HepG2 (cell line): ENCODE results near the gene VAV2. TPM values are rescaled to one million over a fixed set of nuclear protein-coding genes. Genes with fewer than 3 reads are reported as not detected.

Experiments used
- ATAC-seq: fragments of 200-7000 bp; cut with Tn5 transposase; 3 replicates; pipeline ENCODE4 v1.9.1; 2020; ENCODE audit warnings: mild to moderate bottlenecking, moderate library complexity
- BruUV-seq: library from RNA; stranded (reverse); fragments of 400-500 nt; replicated peaks from 2 replicates; lab custom pipeline; 2021; lab: Mats Ljungman, UMichigan
- CTCF ChIA-PET: fragments of 300-600 bp; formaldehyde crosslinking; extraction: SDS; loops from one replicate; lab custom pipeline; 2021; ENCODE audit warnings: low total read pairs, inconsistent platforms, low intra/inter-chr PET ratio; lab: Yijun Ruan, JAX
- POLR2A ChIA-PET: fragments of 350-600 bp; sonication (Branson Sonifier 250); formaldehyde crosslinking; loops from one replicate; lab custom pipeline; 2020; ENCODE audit warnings: antibody characterized with exemption, inconsistent platforms; lab: Yijun Ruan, JAX
- DNase-seq: peaks from one replicate; pipeline ENCODE4 v3.0.0-alpha.2; 2015; ENCODE audit warnings: low spot score
- FAIRE-seq: peaks from 3 replicates; lab custom pipeline; 2011; peaks lifted over from hg19 to GRCh38; lab: Jason Lieb, UNC
- H2AFZ ChIP-seq: one replicate; pipeline ENCODE4 v1.6.1; 2011; ENCODE audit warnings: low read length, inconsistent platforms
- H3K27ac ChIP-seq: fragments of 300-600 bp; 3 replicates; pipeline ENCODE4 v1.8.0; 2011; ENCODE audit warnings: mixed run types, mild to moderate bottlenecking, mixed read lengths, low read length, inconsistent platforms; ENCODE audit not compliant: insufficient read depth; ENCODE audit errors: extremely low read length
- H3K27me3 ChIP-seq, 2 experiments: fragments of 200-600 bp in 1 of 2; 2 replicates in 1 of 2; 3 replicates in 1 of 2; pipeline versions ENCODE4 v1.6.0 to v1.8.0; 2011; ENCODE audit warnings: low read length in 2 of 2, mild to moderate bottlenecking in 2 of 2, moderate library complexity in 2 of 2, inconsistent platforms in 1 of 2; ENCODE audit not compliant: insufficient read depth in 2 of 2, control insufficient read depth in 1 of 2
- H3K36me3 ChIP-seq, 2 experiments: fragments of 200-600 bp in 1 of 2; replicated peaks in 1 of 2; 2 replicates in 1 of 2; 3 replicates in 1 of 2; pipeline versions ENCODE4 v1.5.1 to v1.8.0; 2011; ENCODE audit warnings: low read length in 2 of 2, inconsistent platforms in 1 of 2; ENCODE audit not compliant: insufficient read depth in 2 of 2, control insufficient read depth in 1 of 2
- H3K4me1 ChIP-seq: 2 replicates; pipeline ENCODE4 v1.5.1; 2012; ENCODE audit warnings: low read length, inconsistent platforms; ENCODE audit not compliant: insufficient read depth
- H3K4me2 ChIP-seq: 2 replicates; pipeline ENCODE4 v1.6.0; 2011; ENCODE audit warnings: low read depth, low read length, inconsistent platforms
- H3K4me3 ChIP-seq, 3 experiments: fragments of 200-600 bp in 1 of 3; sonication (generic), shearing (Covaris generic) in 1 of 3; replicated peaks in 1 of 3; 2 replicates each; pipeline ENCODE4 v1.5.1; 2011 to 2016; ENCODE audit warnings: low read length in 3 of 3, inconsistent platforms in 2 of 3, low read depth in 2 of 3, mild to moderate bottlenecking in 2 of 3, control low read depth in 1 of 3, mixed read lengths in 1 of 3; ENCODE audit not compliant: insufficient read depth in 1 of 3
- H3K79me2 ChIP-seq: one replicate; pipeline ENCODE4 v1.6.1; 2011; ENCODE audit warnings: low read length, inconsistent platforms; ENCODE audit not compliant: insufficient read depth
- H3K9ac ChIP-seq: 2 replicates; pipeline ENCODE4 v1.6.0; 2011; ENCODE audit warnings: mild to moderate bottlenecking, low read depth, low read length, inconsistent platforms; ENCODE audit not compliant: insufficient read depth
- H3K9me3 ChIP-seq: 2 replicates; pipeline ENCODE4 v1.5.1; 2012; ENCODE audit warnings: mild to moderate bottlenecking, low read length
- H4K20me1 ChIP-seq: 2 replicates; pipeline ENCODE4 v1.6.0; 2011; ENCODE audit warnings: inconsistent platforms, mild to moderate bottlenecking, low read length, moderate library complexity; ENCODE audit not compliant: insufficient read depth
- BCLAF1 ChIP-seq: fragments of 450-650 bp; IDR thresholded peaks from 2 replicates; pipeline ENCODE4 v1.6.1; 2017; ENCODE audit warnings: mild to moderate bottlenecking
- FOXP4 ChIP-seq: sonication (generic); formaldehyde crosslinking; IDR thresholded peaks from 2 replicates; pipeline ENCODE4 v1.4.0; 2020; ENCODE audit warnings: missing genetic modification reagents
- TERF1 ChIP-seq: sonication (generic); formaldehyde crosslinking; IDR thresholded peaks from 2 replicates; pipeline ENCODE4 v1.8.0; 2022; ENCODE audit warnings: mild to moderate bottlenecking, missing genetic modification reagents, moderate library complexity
- ZMYM3 ChIP-seq: sonication (generic); formaldehyde crosslinking; IDR thresholded peaks from 2 replicates; pipeline ENCODE4 v1.5.1; 2020; ENCODE audit warnings: mild to moderate bottlenecking, missing genetic modification reagents
- ZNF768 ChIP-seq: sonication (generic); formaldehyde crosslinking; IDR thresholded peaks from 2 replicates; pipeline ENCODE4 v1.4.0; 2020; ENCODE audit warnings: missing genetic modification reagents
- whole genome bisulfite sequencing: methylation state at CpG from one replicate; pipeline ENCODE4 v1.1.6; 2017; ENCODE audit warnings: low lambda C conversion rate; 5-methylcytosine and 5-hydroxymethylcytosine counted together
- in situ Hi-C: cut with HindIII; loops from 2 replicates; pipeline ENCODE4 v1.10.0; 2017; ENCODE audit warnings: low pct_unique_long_range_greater_than_20kb; ENCODE audit not compliant: extremely low pct_ligation_motif_present
- intact Hi-C: fragments of 100-400 bp; cut with micrococcal nuclease; formaldehyde crosslinking; loops from one replicate; pipeline ENCODE4 v1.10.0; 2022; ENCODE audit not compliant: unreplicated experiment
- polyA plus RNA-seq, 8 experiments: library from polyadenylated mRNA; depleted of rRNA in 3 of 8; stranded (reverse) in 7 of 8; unstranded in 1 of 8; fragments of >200 nt; fragmentation: Illumina TruSeq in 4 of 8; extraction: Trizol in 4 of 8; gene quantifications; 2 replicates each; pipeline versions ENCODE4 v1.2.1 to v1.2.3, GENCODE V29; 2011 to 2016; ENCODE audit warnings: low read depth in 4 of 8, missing spikeins in 1 of 8, mixed read lengths in 1 of 8; ENCODE audit not compliant: insufficient read depth in 1 of 8
- total RNA-seq, 5 experiments: library from RNA; depleted of rRNA; stranded (reverse); fragments of >200 nt; fragmentation: Illumina TruSeq; extraction: Trizol; gene quantifications; 2 replicates each; pipeline ENCODE4 v1.2.3, GENCODE V29; 2016; ENCODE audit warnings: low read depth in 1 of 5

VAV2 gene
- total and polyA plus RNA-seq, 2 of the 13 experiments (the other 11 are each of a cell fraction or from before 2014, with no cell fraction given) = 22.5 to 22.9 TPM

GRCh38 chr9:133823189-133824105 is 168.7 kb downstream of the VAV2 start (continued):
- TF ChIP-seq TERF1 (CRISPR knock-in tag) (no peak), BCLAF1 (no peak)

GRCh38 chr9:133822430-133823065 is 169.6 kb downstream of the VAV2 start:
- WGBS = 97% methylated on average over 15 of the region's 16 CpGs
- H3K9me3 ChIP-seq = no peaks in the 10 kb centered on the region
- FAIRE-seq (no peak), DNase-seq (no peak), ATAC-seq (no peak)
- H3K79me2 ChIP-seq = no peaks in the 10 kb centered on the region
- H3K4me1 ChIP-seq = peaks cover 15% of the 10 kb centered on the region
- peak; percentile 99 for TF ChIP-seq ZNF768 (CRISPR knock-in tag)
- no peak for TF ChIP-seq FOXP4 (CRISPR knock-in tag)
- peak; percentile 75 for TF ChIP-seq ZMYM3 (CRISPR knock-in tag)
- H3K27me3 ChIP-seq = no peaks in the 10 kb centered on the region
- H3K4me2 ChIP-seq = no peak overlapping the region
- intact Hi-C loops = no loop called here
- in situ Hi-C loops = no loop called here
- ChIA-PET CTCF (no interaction called here), POLR2A (no interaction called here)
- H3K4me3 ChIP-seq = no peak overlapping the region
- no peak overlapping the region for H3K27ac ChIP-seq
- H3K9ac ChIP-seq = no peak overlapping the region
- peaks cover 12 to 31% of the 10 kb centered on the region in 2 experiments; a peak in 4 of 5 replicates for H3K36me3 ChIP-seq
- 0 out of 2 replicates have a peak, but pooled peaks cover 6% of the 10 kb centered on the region for H4K20me1 ChIP-seq
- H2AFZ ChIP-seq = no peak overlapping the region
- BruUV-seq = no TSS peak
